DND-41 (cell line): Measurements from ENCODE around the gene DIPK2A.

Source experiments
- ATAC-seq: fragments of 200-7000 bp; cut with Tn5 transposase; 3 replicates; pipeline ENCODE4 v1.9.1; 2021; ENCODE audit warnings: low read depth; ENCODE audit not compliant: insufficient read depth
- DNase-seq: peaks from one replicate; pipeline ENCODE4 v3.0.0-alpha.2; 2020
- H2AFZ ChIP-seq: 2 replicates; pipeline ENCODE4 v1.6.0; 2012; ENCODE audit warnings: low read depth, low read length
- H3K27ac ChIP-seq: 2 replicates; pipeline ENCODE4 v1.5.1; 2012; ENCODE audit warnings: low read length, inconsistent platforms
- H3K27me3 ChIP-seq: fragments of 200-600 bp; sonication (generic); 2 replicates; pipeline ENCODE4 v1.6.0; 2012; ENCODE audit warnings: low read length, mild to moderate bottlenecking, inconsistent platforms; ENCODE audit not compliant: insufficient read depth, poor library complexity
- H3K36me3 ChIP-seq: 2 replicates; pipeline ENCODE4 v1.5.1; 2012; ENCODE audit warnings: low read length, inconsistent platforms; ENCODE audit not compliant: insufficient read depth
- H3K4me1 ChIP-seq: 2 replicates; pipeline ENCODE4 v1.5.1; 2012; ENCODE audit warnings: mild to moderate bottlenecking, low read length; ENCODE audit not compliant: insufficient read depth
- H3K4me2 ChIP-seq: 2 replicates; pipeline ENCODE4 v1.6.0; 2012; ENCODE audit warnings: mild to moderate bottlenecking, moderate library complexity, low read length, inconsistent platforms; ENCODE audit not compliant: insufficient read depth
- H3K4me3 ChIP-seq, 2 experiments: fragments of 200-600 bp in 1 of 2; shearing (Covaris generic) in 1 of 2; 2 replicates each; pipeline ENCODE4 v1.5.1; 2012 to 2016; ENCODE audit warnings: inconsistent platforms in 2 of 2, low read length in 2 of 2, mild to moderate bottlenecking in 2 of 2, low read depth in 1 of 2, moderate library complexity in 1 of 2
- H3K79me2 ChIP-seq: 2 replicates; pipeline ENCODE4 v1.6.0; 2012; ENCODE audit warnings: low read length, inconsistent platforms; ENCODE audit not compliant: insufficient read depth
- H3K9ac ChIP-seq: 2 replicates; pipeline ENCODE4 v1.6.0; 2012; ENCODE audit warnings: low read depth, mild to moderate bottlenecking, inconsistent platforms, low read length, moderate library complexity
- H3K9me3 ChIP-seq: 2 replicates; pipeline ENCODE4 v1.5.1; 2012; ENCODE audit warnings: low read length, moderate library complexity, mild to moderate bottlenecking, inconsistent platforms; ENCODE audit not compliant: insufficient read depth, severe bottlenecking
- H4K20me1 ChIP-seq: 2 replicates; pipeline ENCODE4 v1.6.0; 2012; ENCODE audit warnings: low read length; ENCODE audit not compliant: insufficient read depth
- CTCF ChIP-seq: IDR thresholded peaks from 2 replicates; pipeline ENCODE4 v1.5.1; 2012; ENCODE audit warnings: borderline replicate concordance, low read length, moderate library complexity, mild to moderate bottlenecking; ENCODE audit not compliant: poor library complexity, severe bottlenecking; ENCODE audit errors: extremely low read depth
- EZH2 ChIP-seq: IDR thresholded peaks from 3 replicates; pipeline ENCODE4 v1.6.1; 2012; ENCODE audit warnings: borderline replicate concordance, low read depth, mild to moderate bottlenecking, moderate library complexity, low read length, inconsistent platforms; ENCODE audit not compliant: severe bottlenecking

DIPK2A gene

GRCh38 chr3:143956838-143957237, 14.8 kb upstream of the DIPK2A start:
- no peaks in the 10 kb centered on the region for H4K20me1 ChIP-seq
- TF ChIP-seq EZH2 (no peak), CTCF (no peak)
- no peaks in the 10 kb centered on the region for H3K36me3 ChIP-seq
- H3K4me3 ChIP-seq = no peak overlapping the region
- H3K27me3 ChIP-seq = peaks cover 8% of the 10 kb centered on the region
- H3K27ac ChIP-seq = no peak overlapping the region
- H2AFZ ChIP-seq = no peak overlapping the region
- H3K4me1 ChIP-seq = no peaks in the 10 kb centered on the region
- peaks cover 4% of the 10 kb centered on the region for H3K9me3 ChIP-seq
- no peak overlapping the region for H3K4me2 ChIP-seq
- ATAC-seq = no peak
- DNase-seq = no peak
- H3K9ac ChIP-seq = no peak overlapping the region
- no peaks in the 10 kb centered on the region for H3K79me2 ChIP-seq

- Histone ChIP-seq H3K4me3 (no peak overlapping the region), H3K4me1 (no peaks in the 10 kb centered on the region), H3K27ac (no peak overlapping the region), H3K9me3 (peaks cover 4% of the 10 kb centered on the region), H3K27me3 (peaks cover 8% of the 10 kb centered on the region), H3K79me2 (no peaks in the 10 kb centered on the region), H4K20me1 (no peaks in the 10 kb centered on the region), H3K4me2 (no peak overlapping the region), H2AFZ (no peak overlapping the region), H3K9ac (no peak overlapping the region), H3K36me3 (no peaks in the 10 kb centered on the region)
- ATAC-seq (no peak), DNase-seq (no peak)
- TF ChIP-seq EZH2 = no peak
Observed at GRCh38 chr3:143957453-143957852, 14.2 kb upstream of the DIPK2A start.

GRCh38 chr3:143958966-143959365, 12.7 kb upstream of the DIPK2A start:
- Histone ChIP-seq H2AFZ (no peak overlapping the region), H3K9me3 (peaks cover 4% of the 10 kb centered on the region), H3K9ac (no peak overlapping the region), H3K36me3 (no peaks in the 10 kb centered on the region), H3K4me3 (no peak overlapping the region), H4K20me1 (no peaks in the 10 kb centered on the region), H3K4me2 (no peak overlapping the region), H3K27me3 (peaks cover 8% of the 10 kb centered on the region), H3K27ac (no peak overlapping the region), H3K4me1 (no peaks in the 10 kb centered on the region), H3K79me2 (no peaks in the 10 kb centered on the region)
- no peak for TF ChIP-seq CTCF
- no peak for TF ChIP-seq EZH2
- DNase-seq (no peak), ATAC-seq (no peak)

GRCh38 chr3:143961342-143961741, 10.3 kb upstream of the DIPK2A start:
- Histone ChIP-seq H3K4me1 (no peaks in the 10 kb centered on the region), H3K4me3 (no peak overlapping the region), H3K27me3 (peaks cover 3% of the 10 kb centered on the region), H3K27ac (no peak overlapping the region), H3K36me3 (no peaks in the 10 kb centered on the region), H3K9me3 (peaks cover 4% of the 10 kb centered on the region), H4K20me1 (no peaks in the 10 kb centered on the region), H3K9ac (no peak overlapping the region), H3K79me2 (no peaks in the 10 kb centered on the region), H3K4me2 (no peak overlapping the region), H2AFZ (no peak overlapping the region)
- ATAC-seq (no peak), DNase-seq (no peak)
- TF ChIP-seq CTCF (no peak), EZH2 (no peak)
